Transverse colon (tissue), 4 donors: ENCODE results near the gene RPL6. TPM values are rescaled to one million over a fixed set of nuclear protein-coding genes. Genes with fewer than 3 reads are reported as not detected.

Experiments
- DNase-seq: peaks from one replicate; pipeline ENCODE4 v3.0.0-alpha.2; 2019
- H3K27ac ChIP-seq, 4 donors: fragments of 200-600 bp; sonication (generic); 2 replicates each; pipeline ENCODE4 v1.5.1; 2016 to 2018; ENCODE audit warnings: inconsistent platforms in 4 of 4
- H3K27me3 ChIP-seq: fragments of 200-600 bp; sonication (generic); 2 replicates; pipeline ENCODE4 v1.5.1; 2017; ENCODE audit warnings: inconsistent platforms
- H3K36me3 ChIP-seq, 4 donors: fragments of 200-600 bp; sonication (generic); 2 replicates each; pipeline ENCODE4 v1.5.1; 2017 to 2019; ENCODE audit warnings: inconsistent platforms in 4 of 4
- H3K4me1 ChIP-seq, 4 donors: fragments of 200-600 bp; sonication (generic); 2 replicates each; pipeline ENCODE4 v1.5.1; 2017 to 2020; ENCODE audit warnings: inconsistent platforms in 4 of 4
- H3K4me3 ChIP-seq, 4 donors: fragments of 200-600 bp; sonication (generic); 1 replicate in 1 of 4; 2 replicates in 3 of 4; pipeline versions ENCODE4 v1.5.1 to v1.6.1; 2017 to 2019; ENCODE audit warnings: inconsistent platforms in 4 of 4
- H3K9me3 ChIP-seq, 2 donors: fragments of 200-600 bp; sonication (generic); 2 replicates each; pipeline ENCODE4 v1.5.1; 2017 to 2019; ENCODE audit warnings: inconsistent platforms in 2 of 2
- EP300 ChIP-seq: sonication (generic); formaldehyde crosslinking; IDR thresholded peaks from one replicate; pipeline ENCODE4 v1.6.1; 2017; ENCODE audit warnings: antibody characterized with exemption, low read depth
- POLR2A ChIP-seq: fragments of 450-650 bp; IDR thresholded peaks from one replicate; pipeline ENCODE4 v1.6.1; 2016; ENCODE audit warnings: antibody characterized with exemption, mild to moderate bottlenecking, moderate library complexity
- POLR2AphosphoS5 ChIP-seq, 3 donors: sonication (generic); formaldehyde crosslinking; IDR thresholded peaks; one replicate each; pipeline ENCODE4 v1.6.1; 2016; ENCODE audit warnings: antibody characterized with exemption in 3 of 3
- WGBS, 2 donors: methylation state at CpG; one replicate each; pipeline ENCODE4 v1.1.5; 2018; ENCODE audit warnings: low coverage in 1 of 2; 5-methylcytosine and 5-hydroxymethylcytosine counted together
- in situ Hi-C, 4 donors: fragments of 200-750 bp; cut with MboI; loops; one replicate each; pipeline versions ENCODE4 v1.15.0 to v1.15.1; 2017; ENCODE audit warnings: low sequenced_read_pairs in 3 of 4, low pct_ligation_motif_present in 1 of 4, low pct_unique_long_range_greater_than_20kb in 1 of 4
- intact Hi-C: fragments of 100-400 bp; cut with DNase I; formaldehyde crosslinking; loops from one replicate; pipeline ENCODE4 v1.15.1; 2023; ENCODE audit warnings: low total_unique reads
- total RNA-seq, 4 donors: library from RNA; depleted of rRNA; stranded (reverse); fragments of >200 nt; gene quantifications; one replicate each; pipeline ENCODE4 v1.1.0, GENCODE V29; 2016
- TF ChIP-seq, protein P1 (sequence below), 5 experiments: fragments of 200-600 bp in 3 of 5; fragments of 450-650 bp in 2 of 5; sonication (generic) in 3 of 5; IDR thresholded peaks; 1 replicate in 2 of 5; 2 replicates in 3 of 5; pipeline ENCODE4 v1.5.1; 2016 to 2017; ENCODE audit warnings: antibody characterized with exemption in 5 of 5, inconsistent platforms in 3 of 5, mild to moderate bottlenecking in 2 of 5, moderate library complexity in 1 of 5

Gene RPL6
- total RNA-seq, 4 donors from 2014 or later = 361 to 1,162 (median 790) TPM

DNA sequence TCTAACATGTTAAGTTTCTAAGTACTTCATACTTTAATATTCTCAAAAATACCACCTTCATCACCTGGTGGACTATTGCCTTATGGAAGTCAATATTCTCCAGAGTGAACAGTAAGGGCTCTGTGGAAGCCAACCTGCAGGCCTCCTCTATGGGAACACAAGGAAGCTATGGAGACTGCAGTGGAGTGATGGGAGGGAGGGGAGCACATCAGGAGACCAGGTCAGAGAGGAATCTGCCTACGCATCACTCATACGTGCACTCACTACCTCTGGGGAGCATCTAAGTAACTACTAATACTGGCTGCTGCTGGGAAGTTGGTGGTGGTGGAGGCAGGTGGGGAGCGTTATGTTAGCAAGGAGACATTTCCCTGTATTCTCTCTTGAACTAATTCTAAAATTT lies 47.1 kb downstream of the RPL6 start:
- H3K4me3 ChIP-seq = no peak overlapping the region
- no peaks in the 10 kb centered on the region for H3K27me3 ChIP-seq
- H3K36me3 ChIP-seq = no peaks in the 10 kb centered on the region
- H3K9me3 ChIP-seq = no peaks in the 10 kb centered on the region
- DNase-seq = no peak
- WGBS, 2 donors = 93 to 100% methylated on average over 2 to 3 of the region's 3 CpGs
- in situ Hi-C loops = no loop called here
- no peaks in the 10 kb centered on the region for H3K4me1 ChIP-seq
- H3K27ac ChIP-seq = no peak overlapping the region
- intact Hi-C loops = no loop called here
- no peak for TF ChIP-seq EP300
- TF ChIP-seq POLR2AphosphoS5 (IDR thresholded peaks at IDR 0.05) = no peak
- TF ChIP-seq, protein P1, sequence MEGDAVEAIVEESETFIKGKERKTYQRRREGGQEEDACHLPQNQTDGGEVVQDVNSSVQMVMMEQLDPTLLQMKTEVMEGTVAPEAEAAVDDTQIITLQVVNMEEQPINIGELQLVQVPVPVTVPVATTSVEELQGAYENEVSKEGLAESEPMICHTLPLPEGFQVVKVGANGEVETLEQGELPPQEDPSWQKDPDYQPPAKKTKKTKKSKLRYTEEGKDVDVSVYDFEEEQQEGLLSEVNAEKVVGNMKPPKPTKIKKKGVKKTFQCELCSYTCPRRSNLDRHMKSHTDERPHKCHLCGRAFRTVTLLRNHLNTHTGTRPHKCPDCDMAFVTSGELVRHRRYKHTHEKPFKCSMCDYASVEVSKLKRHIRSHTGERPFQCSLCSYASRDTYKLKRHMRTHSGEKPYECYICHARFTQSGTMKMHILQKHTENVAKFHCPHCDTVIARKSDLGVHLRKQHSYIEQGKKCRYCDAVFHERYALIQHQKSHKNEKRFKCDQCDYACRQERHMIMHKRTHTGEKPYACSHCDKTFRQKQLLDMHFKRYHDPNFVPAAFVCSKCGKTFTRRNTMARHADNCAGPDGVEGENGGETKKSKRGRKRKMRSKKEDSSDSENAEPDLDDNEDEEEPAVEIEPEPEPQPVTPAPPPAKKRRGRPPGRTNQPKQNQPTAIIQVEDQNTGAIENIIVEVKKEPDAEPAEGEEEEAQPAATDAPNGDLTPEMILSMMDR (IDR thresholded peaks at IDR 0.05) = no peak
- TF ChIP-seq POLR2A = no peak

- H3K27me3 ChIP-seq = no peaks in the 10 kb centered on the region
- no peak overlapping the region for H3K27ac ChIP-seq
- H3K9me3 ChIP-seq = no peaks in the 10 kb centered on the region
- WGBS, 2 donors = 87 to 95% methylated on average over 4 of the region's 4 CpGs
- H3K4me1 ChIP-seq = no peaks in the 10 kb centered on the region
- TF ChIP-seq, protein P1 (IDR thresholded peaks at IDR 0.05) = no peak
- TF ChIP-seq POLR2A = no peak
- TF ChIP-seq POLR2AphosphoS5 (IDR thresholded peaks at IDR 0.05) = no peak
- no peak for TF ChIP-seq EP300
- H3K4me3 ChIP-seq = no peak overlapping the region
- in situ Hi-C loops (no loop called here), intact Hi-C loops (no loop called here)
- H3K36me3 ChIP-seq = no peaks in the 10 kb centered on the region
- DNase-seq = no peak
Observed at GRCh38 chr12:112361271-112361670, 48.1 kb downstream of the RPL6 start.

- Histone ChIP-seq H3K36me3 (no peaks in the 10 kb centered on the region), H3K4me1 (peaks cover 0 to 1% (median 0%) of the 10 kb centered on the region in 4 donors), H3K27ac (no peak overlapping the region), H3K27me3 (no peaks in the 10 kb centered on the region), H3K9me3 (no peaks in the 10 kb centered on the region), H3K4me3 (no peak overlapping the region)
- TF ChIP-seq, protein P1 (IDR thresholded peaks at IDR 0.05) = no peak
- no peak for TF ChIP-seq POLR2A
- no peak for TF ChIP-seq EP300
- no peak for TF ChIP-seq POLR2AphosphoS5 (IDR thresholded peaks at IDR 0.05)
- intact Hi-C loops = no loop called here
- DNase-seq = no peak
- WGBS, 2 donors = 93 to 94% methylated on average over 4 of the region's 4 CpGs
- in situ Hi-C loops = no loop called here
Observed at GRCh38 chr12:112359290-112359689, 50.1 kb downstream of the RPL6 start.

DNA sequence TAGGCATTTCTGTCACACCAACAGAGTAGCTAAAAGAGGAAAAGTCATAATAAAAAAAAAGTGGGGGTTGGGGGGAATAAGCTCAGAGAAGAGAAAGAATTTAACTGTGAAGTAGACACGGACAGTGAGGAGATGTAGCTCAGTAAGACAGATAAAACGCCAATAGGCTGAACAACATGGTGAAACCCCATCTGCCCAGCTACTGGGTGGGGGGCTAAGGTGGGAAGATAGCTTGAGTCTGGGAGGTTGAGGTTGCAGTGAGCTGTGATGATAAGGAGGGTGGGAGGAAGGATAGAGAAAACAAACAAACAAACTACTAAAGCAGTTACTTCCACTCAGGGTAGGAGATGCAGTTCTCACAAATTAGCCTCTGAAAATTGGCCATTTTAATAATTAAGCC lies 52.2 kb downstream of the RPL6 start:
- intact Hi-C loops = no loop called here
- H3K27ac ChIP-seq = no peak overlapping the region
- no peak overlapping the region for H3K4me3 ChIP-seq
- TF ChIP-seq EP300 = no peak
- TF ChIP-seq POLR2A = no peak
- no peak for TF ChIP-seq POLR2AphosphoS5 (IDR thresholded peaks at IDR 0.05)
- TF ChIP-seq, protein P1 (IDR thresholded peaks at IDR 0.05) = no peak
- H3K9me3 ChIP-seq = no peaks in the 10 kb centered on the region
- H3K27me3 ChIP-seq = no peaks in the 10 kb centered on the region
- no peak for DNase-seq
- WGBS, 2 donors = 86 to 100% methylated on average over 2 of the region's 2 CpGs
- H3K4me1 ChIP-seq = peaks cover 0 to 11% (median 7%) of the 10 kb centered on the region in 4 donors
- H3K36me3 ChIP-seq = no peaks in the 10 kb centered on the region
- in situ Hi-C loops = no loop called here

Other genes with a start within 250 kb of the RPL6 start
- 100 to 1,000 TPM in 2 of 4 donors, 10 to 100 TPM in 2; 52.6 to 171 (median 121) TPM for gene HECTD4, start 27.2 kb downstream of the RPL6 start, total RNA-seq
- gene PTPN11, start 9.3 kb upstream of the RPL6 start, total RNA-seq = 10 to 100 TPM; 46.4 to 56.7 (median 50.3) TPM